ENCODE data around the gene TRABD2B. TPM values are rescaled to one million over a fixed set of nuclear protein-coding genes. Genes with fewer than 3 reads are reported as not detected.

TRABD2B gene
- total and polyA plus RNA-seq, 12 donors = 0.33 to 3.3 (median 0.83) TPM

DNA sequence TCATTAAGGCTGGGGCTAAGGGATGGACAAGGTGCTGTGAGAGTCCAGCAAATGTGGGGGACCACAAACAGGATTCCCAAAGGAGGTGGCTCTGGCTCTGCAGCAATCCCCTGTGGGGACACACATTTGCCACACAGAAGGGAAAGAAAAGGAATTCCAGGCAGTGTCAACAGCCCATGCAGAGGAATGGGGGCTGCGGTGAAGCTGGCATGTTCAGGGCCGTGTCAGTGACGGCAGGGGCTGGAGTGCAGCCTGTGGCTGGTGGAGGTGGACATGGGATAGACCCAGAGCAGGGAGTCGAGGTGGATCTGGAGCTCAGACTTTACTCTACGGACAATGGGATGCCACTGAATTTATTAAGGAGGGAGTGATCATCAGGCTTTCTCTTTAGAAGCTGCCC lies 183.2 kb downstream of the TRABD2B start:
- H3K9me3 ChIP-seq (replicated peaks in 1 of 3) = no peaks in the 10 kb centered on the region
- intact Hi-C loops (cut with DNase I) = no loop called here
- no peaks in the 10 kb centered on the region for H3K36me3 ChIP-seq (replicated peaks in 1 of 2)
- no peak overlapping the region for H3K4me3 ChIP-seq
- TF ChIP-seq, protein P1, sequence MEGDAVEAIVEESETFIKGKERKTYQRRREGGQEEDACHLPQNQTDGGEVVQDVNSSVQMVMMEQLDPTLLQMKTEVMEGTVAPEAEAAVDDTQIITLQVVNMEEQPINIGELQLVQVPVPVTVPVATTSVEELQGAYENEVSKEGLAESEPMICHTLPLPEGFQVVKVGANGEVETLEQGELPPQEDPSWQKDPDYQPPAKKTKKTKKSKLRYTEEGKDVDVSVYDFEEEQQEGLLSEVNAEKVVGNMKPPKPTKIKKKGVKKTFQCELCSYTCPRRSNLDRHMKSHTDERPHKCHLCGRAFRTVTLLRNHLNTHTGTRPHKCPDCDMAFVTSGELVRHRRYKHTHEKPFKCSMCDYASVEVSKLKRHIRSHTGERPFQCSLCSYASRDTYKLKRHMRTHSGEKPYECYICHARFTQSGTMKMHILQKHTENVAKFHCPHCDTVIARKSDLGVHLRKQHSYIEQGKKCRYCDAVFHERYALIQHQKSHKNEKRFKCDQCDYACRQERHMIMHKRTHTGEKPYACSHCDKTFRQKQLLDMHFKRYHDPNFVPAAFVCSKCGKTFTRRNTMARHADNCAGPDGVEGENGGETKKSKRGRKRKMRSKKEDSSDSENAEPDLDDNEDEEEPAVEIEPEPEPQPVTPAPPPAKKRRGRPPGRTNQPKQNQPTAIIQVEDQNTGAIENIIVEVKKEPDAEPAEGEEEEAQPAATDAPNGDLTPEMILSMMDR (IDR thresholded peaks at IDR 0.05) = no peak
- no peak for TF ChIP-seq POLR2A (IDR thresholded peaks at IDR 0.05)
- H3K4me1 ChIP-seq (replicated peaks in 1 of 2) = no peaks in the 10 kb centered on the region
- H3K27me3 ChIP-seq = no peaks in the 10 kb centered on the region
- DNase-seq = no peak
- no peak overlapping the region for H3K27ac ChIP-seq
- 83 to 86% (median 85%) methylated on average over 5 of the region's 5 CpGs for WGBS, 4 donors

DNA sequence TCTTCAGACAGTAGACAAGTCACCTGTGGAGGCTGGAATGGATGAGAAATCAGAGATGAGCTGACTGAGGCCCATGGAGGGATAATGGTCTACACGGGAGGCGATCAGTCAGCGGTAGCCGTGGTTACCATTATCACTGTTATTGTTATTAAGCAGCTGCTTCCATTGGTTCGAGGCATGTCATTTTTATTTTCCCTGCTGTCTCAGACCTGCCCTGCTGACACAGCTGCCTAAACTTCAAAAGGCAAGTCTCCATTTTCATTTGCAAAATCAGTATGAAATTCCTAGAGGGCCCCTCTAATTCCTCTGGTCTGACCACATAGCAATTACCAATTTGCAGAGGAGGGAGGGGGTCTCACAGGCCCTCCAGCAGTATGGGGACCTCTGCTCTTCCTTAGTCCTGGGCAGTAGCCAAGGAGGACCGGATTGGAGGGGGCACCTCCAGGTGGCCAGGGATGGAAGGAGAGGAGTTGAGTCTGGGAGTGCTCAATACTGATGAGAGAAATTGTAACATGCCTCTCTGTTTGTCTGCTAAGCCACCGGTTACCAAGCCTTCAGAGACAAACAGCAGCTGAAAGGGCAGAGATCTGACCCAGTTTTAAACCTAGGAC lies 184.2 kb downstream of the TRABD2B start:
- TF ChIP-seq POLR2A (IDR thresholded peaks at IDR 0.05) = no peak
- TF ChIP-seq, protein P1 (IDR thresholded peaks at IDR 0.05) = no peak
- 68 to 87% (median 76%) methylated on average over 6 to 7 of the region's 7 CpGs for WGBS, 4 donors

DNA sequence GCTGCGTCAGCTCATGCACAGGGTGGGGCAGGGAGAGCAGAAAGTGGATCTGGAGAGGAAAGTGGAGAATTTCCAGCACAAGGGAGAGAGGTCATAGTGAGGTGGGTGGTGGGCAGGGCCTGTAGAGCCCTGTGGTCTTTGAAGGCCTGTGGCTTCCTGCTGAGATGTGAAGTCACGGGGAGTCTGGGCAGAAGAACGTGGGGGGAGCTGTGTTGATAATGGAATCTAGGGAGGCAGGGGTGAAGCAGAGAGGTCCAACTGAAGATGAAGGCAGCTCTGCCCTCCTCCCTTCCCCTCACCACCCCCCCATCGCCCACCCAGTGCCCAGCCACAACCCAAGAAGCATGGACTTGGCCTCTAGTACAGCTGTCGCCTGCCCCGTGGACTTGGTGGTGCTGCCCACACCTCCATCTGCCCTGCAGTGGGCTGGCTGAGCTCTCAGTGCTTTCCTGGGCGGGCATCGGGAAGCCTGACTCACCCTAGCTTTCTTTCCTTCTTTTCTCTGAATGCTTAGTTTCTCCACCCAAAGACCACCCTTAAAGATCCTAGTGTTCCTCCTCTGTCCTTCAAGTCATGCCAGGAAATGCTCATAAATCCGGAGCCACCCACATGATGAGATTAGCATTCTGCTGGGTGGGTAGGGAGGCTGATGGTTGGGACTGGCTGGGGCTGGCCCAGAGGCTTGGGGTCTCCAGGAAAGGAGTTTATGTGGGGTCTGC lies 186.1 kb downstream of the TRABD2B start:
- DNase-seq = no peak

More for the DNA sequence above, 184.2 kb downstream of the TRABD2B start:
- Histone ChIP-seq H3K9me3 (replicated peaks in 1 of 3) (no peaks in the 10 kb centered on the region), H3K27ac (no peak overlapping the region), H3K4me1 (replicated peaks in 1 of 2) (no peaks in the 10 kb centered on the region), H3K4me3 (no peak overlapping the region), H3K27me3 (no peaks in the 10 kb centered on the region), H3K36me3 (replicated peaks in 1 of 2) (no peaks in the 10 kb centered on the region)
- intact Hi-C loops (cut with DNase I) = no loop called here
- no peak for DNase-seq

More for the DNA sequence above, 186.1 kb downstream of the TRABD2B start:
- H3K4me3 ChIP-seq = no peak overlapping the region
- H3K9me3 ChIP-seq (replicated peaks in 1 of 3) = no peaks in the 10 kb centered on the region
- intact Hi-C loops (cut with DNase I) = no loop called here
- H3K27ac ChIP-seq = no peak overlapping the region
- TF ChIP-seq POLR2A (IDR thresholded peaks at IDR 0.05) = no peak
- TF ChIP-seq, protein P1 (IDR thresholded peaks at IDR 0.05) = no peak
- H3K36me3 ChIP-seq (replicated peaks in 1 of 2) = no peaks in the 10 kb centered on the region
- 80 to 88% (median 81%) methylated on average over 6 to 9 of the region's 9 CpGs for WGBS, 4 donors
- no peaks in the 10 kb centered on the region for H3K27me3 ChIP-seq
- H3K4me1 ChIP-seq (replicated peaks in 1 of 2) = no peaks in the 10 kb centered on the region
